SH-SY5Y (cell line): ENCODE measurements around the gene TSC22D3.

Experiments
- GATA2 ChIP-seq: IDR thresholded peaks from 2 replicates; pipeline ENCODE4 v1.6.1; 2011; ENCODE audit warnings: mild to moderate bottlenecking, low read depth, low read length
- GATA3 ChIP-seq: IDR thresholded peaks from 2 replicates; pipeline ENCODE4 v1.6.1; 2011; ENCODE audit warnings: low read depth, mild to moderate bottlenecking, low read length, moderate library complexity

- no peak for TF ChIP-seq GATA2
- no peak for TF ChIP-seq GATA3
Observed at GRCh38 chrX:107743995-107744394, 31.6 kb downstream of the TSC22D3 start.
